HFF-Myc (cell line): ENCODE measurements around the gene KRT12.
"Not testable (repeated sequence)": the region's sequence is repeated elsewhere in the genome, so short reads cannot be mapped to it uniquely, and the experiment has no call there.

Source experiments
- DNase-seq: peaks from one replicate; pipeline ENCODE4 v3.0.0-alpha.2; 2011; ENCODE audit warnings: low read depth; ENCODE audit errors: extremely low read depth
- H3K4me3 ChIP-seq: replicated peaks from 2 replicates; pipeline ENCODE4 v1.5.1; 2011; ENCODE audit warnings: low read depth, mild to moderate bottlenecking, control low read depth, low read length
- TF ChIP-seq, protein P1 (sequence below): IDR thresholded peaks from 2 replicates; pipeline ENCODE4 v1.5.1; 2012; ENCODE audit warnings: mild to moderate bottlenecking, low read depth, low read length, control low read depth; ENCODE audit errors: missing control alignments

Gene KRT12

DNA sequence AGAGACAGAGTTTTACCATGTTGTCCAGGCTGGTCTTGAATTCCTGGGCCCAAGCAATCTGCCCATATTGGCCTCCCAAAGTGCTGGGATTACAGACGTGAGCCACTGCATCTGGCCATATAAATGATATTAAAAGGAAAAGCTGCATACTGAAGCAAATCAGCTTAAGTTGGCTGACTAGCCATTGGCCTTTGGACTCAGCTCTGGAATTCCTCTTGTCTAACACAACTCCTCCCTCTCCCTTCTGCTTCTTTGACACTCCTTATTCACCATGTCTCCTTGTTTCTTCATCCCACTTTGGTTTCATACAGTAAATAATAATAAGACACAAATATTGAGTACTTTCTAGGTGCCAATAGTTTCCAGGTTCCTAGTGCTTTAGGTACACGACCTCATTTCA lies 7.5 kb downstream of the KRT12 start:
- TF ChIP-seq, protein P1, sequence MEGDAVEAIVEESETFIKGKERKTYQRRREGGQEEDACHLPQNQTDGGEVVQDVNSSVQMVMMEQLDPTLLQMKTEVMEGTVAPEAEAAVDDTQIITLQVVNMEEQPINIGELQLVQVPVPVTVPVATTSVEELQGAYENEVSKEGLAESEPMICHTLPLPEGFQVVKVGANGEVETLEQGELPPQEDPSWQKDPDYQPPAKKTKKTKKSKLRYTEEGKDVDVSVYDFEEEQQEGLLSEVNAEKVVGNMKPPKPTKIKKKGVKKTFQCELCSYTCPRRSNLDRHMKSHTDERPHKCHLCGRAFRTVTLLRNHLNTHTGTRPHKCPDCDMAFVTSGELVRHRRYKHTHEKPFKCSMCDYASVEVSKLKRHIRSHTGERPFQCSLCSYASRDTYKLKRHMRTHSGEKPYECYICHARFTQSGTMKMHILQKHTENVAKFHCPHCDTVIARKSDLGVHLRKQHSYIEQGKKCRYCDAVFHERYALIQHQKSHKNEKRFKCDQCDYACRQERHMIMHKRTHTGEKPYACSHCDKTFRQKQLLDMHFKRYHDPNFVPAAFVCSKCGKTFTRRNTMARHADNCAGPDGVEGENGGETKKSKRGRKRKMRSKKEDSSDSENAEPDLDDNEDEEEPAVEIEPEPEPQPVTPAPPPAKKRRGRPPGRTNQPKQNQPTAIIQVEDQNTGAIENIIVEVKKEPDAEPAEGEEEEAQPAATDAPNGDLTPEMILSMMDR: no peak
- DNase-seq: no peak
- H3K4me3 ChIP-seq: no peak overlapping the region

DNA sequence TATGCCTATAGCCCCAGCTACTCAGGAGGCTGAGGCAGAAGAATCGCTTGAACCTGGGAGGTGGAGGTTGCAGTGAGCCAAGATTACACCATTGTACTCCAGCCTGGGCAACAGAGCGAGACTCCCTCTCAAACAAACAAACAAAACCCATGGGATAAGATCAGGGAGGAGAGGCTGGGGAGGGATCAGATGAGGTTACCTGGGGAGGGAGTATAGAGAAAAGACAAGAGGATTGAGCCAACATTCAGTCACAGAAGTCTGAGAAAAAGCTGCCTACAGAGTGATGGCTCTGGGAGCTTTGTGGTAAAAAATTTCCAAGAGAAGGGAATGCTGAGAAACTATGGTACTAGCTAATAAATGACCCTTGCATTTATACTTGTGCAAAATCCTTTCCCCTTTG lies 8.4 kb downstream of the KRT12 start:
- not testable (repeated sequence) for H3K4me3 ChIP-seq, DNase-seq

DNA sequence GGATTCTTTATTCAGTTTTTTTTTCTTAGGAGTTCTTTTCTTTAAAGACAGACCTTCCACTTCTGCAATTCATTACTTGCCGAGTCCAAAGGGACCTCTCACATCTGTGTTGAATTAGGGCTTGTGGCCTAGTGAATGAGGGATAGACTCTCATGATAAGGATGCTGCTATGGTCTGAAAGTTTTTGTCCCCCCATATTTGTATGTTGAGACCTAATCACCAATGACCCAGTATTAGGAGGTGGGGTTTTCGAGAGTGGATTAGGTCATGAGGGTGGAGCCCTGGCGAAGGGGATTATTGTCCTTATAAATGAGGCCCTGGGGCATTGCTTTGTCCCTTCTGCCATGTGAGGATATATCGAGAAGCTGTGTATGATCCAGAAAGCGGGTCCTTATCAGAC lies 9.5 kb downstream of the KRT12 start:
- TF ChIP-seq, protein P1: no peak
- DNase-seq: peak; percentile 64

DNA sequence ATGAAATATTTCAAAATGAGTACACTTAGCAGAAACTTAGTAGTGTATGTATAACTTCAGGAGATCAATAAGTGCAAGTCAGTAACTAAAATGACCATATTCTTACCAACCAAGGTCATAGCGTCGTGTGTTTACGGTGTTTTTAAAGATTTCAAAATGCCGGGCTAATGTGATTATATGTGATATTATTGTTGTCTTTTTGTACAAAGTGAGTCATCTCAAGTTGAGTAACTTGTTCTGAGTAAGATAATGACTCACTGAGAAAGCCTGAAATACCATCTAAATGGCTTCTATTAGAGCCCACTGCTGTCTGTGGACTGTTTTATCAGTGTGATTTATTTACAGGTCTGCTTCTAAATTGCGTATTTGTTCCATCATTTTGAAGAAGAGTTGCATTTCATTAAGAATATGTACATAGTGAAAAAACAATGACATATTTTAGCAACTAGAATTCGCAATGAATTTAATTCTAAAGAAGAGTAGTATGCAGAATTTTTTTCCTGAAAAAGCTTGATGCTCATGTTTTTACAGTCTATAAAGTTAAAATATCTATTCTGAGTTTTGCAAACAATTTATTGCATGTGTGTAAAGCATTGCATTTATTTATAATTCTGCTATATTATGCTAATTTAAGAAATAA lies 12.7 kb downstream of the KRT12 start:
- peak; percentile 69 for DNase-seq
- TF ChIP-seq, protein P1: no peak
- H3K4me3 ChIP-seq: no peak overlapping the region

More for the DNA sequence above, 9.5 kb downstream of the KRT12 start:
- H3K4me3 ChIP-seq: no peak overlapping the region

DNA sequence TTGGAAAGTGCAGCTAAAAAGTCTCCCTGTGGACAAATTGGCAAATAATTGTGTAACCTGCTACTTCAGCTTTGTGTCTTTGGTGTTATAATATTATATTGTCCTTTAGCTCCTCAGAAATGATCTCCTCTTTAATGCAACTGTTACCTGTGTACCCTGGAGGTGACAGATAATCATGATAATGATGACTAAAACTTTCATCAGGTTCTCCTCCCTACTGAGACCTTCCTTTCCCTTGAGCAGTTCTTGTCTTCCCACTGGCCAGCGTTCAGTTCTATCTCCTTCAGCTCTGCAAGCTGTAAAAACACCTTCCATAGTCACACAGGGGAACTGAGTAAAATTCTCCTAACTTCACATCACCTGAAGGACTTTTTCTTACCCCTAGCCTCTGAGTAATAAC lies 14.7 kb downstream of the KRT12 start:
- H3K4me3 ChIP-seq: no peak overlapping the region
- no peak for DNase-seq
- TF ChIP-seq, protein P1: no peak

DNA sequence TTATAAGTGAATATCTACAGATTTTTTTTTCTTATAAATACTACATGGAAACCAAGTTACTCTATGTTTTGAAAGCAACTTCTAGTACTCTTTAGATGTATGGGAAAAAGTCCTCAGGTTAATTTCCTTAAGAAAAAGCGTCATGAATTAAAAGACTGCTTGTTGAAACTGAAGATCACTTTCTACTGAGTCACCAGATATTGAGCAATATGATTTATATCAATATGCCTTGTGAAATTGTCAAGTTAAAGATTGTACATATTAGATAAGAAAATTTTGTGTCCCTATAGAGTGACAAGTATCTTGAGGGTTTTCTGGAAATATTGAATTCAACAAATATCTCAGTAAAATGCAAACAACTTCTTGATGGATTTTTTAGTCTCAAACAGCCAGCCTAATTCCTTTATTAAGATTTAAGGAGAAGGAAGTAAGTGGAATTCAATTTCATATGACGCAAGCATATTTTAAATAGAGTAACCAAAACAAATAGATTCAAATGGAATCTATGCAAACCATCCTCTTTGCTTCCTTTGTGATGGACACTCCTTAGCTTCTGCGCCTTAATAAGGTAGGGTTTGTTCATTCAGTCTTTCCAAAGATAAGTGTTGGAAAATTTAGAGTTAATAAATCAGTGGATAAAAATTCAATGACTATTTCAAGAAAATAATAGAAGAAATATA lies 16.6 kb downstream of the KRT12 start:
- DNase-seq: no peak
- TF ChIP-seq, protein P1: no peak
- H3K4me3 ChIP-seq: no peak overlapping the region

DNA sequence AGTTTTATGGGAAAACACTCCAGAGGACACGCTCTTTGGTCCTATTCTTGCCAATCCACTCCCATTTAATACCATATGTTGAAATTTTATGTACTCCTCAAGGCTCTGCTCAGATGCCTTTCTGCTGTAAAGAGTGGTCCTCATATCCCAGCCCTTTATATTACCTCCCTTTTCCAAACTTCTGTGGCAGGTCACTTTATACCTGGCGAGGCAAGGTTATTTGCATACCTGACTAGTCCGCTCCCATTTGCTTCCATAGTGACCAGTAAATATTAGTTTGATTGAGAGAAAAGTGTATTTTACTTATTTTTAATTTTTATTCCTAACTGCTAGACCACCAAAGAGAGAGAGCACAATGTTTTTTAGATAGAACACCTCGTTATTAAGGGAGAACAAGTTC lies 17.3 kb downstream of the KRT12 start:
- TF ChIP-seq, protein P1: no peak
- no peak overlapping the region for H3K4me3 ChIP-seq
- DNase-seq: no peak
